HG02884 (cell line): ENCODE results near the gene SLX9.

ENCODE experiments used
- ATAC-seq: cut with Tn5 transposase; IDR thresholded peaks from one replicate; pipeline ENCODE4 v1.9.1; 2021; ENCODE audit warnings: mild to moderate bottlenecking, moderate library complexity; ENCODE audit not compliant: unreplicated experiment

Gene SLX9, protein sequence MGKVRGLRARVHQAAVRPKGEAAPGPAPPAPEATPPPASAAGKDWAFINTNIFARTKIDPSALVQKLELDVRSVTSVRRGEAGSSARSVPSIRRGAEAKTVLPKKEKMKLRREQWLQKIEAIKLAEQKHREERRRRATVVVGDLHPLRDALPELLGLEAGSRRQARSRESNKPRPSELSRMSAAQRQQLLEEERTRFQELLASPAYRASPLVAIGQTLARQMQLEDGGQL

DNA sequence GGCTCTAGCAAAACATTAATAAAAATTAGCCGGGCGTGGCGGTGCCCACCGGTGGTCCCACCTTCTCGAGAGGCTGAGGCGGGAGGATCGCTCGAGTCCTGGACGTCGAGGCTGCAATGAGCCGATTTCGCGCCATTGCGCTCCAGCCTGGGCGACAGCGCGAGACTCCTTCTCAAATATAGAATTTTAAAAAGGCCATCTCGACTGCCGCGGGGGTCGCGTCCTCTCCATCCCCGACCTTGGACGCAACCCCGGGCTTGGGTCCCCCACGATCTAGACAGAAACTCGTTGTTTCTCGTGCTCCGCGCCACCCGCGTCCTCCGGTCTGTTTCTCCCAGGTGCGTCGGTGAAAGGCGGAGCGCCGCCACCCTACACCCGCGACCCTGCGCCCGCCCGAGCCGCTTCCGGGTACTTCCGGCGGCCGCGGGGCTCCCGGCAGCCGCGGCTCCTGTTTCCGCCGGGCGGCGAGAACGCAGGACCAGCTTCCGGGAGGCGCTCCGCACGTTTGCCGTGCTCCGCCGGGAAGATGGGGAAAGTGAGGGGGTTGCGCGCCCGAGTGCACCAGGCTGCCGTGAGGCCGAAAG is at the start of gene SLX9:
Gene SLX9 (plus strand): TSS at position 498 of the 584 bp plus-strand sequence. CDS start 29 bp downstream, at position 527.
- ATAC-seq = peak; percentile 69

DNA sequence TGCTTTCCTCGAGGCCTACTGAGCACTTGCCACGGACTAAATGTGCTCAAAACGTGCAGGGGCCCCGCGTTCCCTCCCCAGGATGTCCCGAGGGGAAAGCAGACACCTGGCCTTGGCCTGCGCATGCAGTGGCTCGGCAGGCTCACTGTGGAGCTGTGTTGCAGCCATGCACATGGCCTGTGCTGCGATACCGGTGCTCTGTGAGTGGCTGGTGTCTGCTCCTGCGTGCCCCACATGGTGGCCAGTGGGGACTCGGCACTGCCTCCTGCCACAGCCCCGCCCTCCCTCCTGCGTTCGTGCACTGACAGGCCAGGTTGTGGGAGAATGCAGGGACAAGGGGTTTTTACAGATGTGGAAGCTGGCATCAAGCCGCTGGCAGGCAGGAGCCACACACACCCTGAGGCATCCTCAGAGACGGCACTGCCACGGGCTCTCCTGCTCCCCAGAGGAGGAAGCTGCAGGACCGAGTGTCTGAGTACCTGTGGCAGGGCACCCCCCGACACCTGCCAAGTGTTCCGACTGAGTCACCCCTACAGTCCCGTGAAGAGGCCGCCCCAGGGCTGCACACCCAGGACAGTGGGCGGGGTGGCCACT is 49.4 kb upstream of the SLX9 start:
- ATAC-seq = no peak

DNA sequence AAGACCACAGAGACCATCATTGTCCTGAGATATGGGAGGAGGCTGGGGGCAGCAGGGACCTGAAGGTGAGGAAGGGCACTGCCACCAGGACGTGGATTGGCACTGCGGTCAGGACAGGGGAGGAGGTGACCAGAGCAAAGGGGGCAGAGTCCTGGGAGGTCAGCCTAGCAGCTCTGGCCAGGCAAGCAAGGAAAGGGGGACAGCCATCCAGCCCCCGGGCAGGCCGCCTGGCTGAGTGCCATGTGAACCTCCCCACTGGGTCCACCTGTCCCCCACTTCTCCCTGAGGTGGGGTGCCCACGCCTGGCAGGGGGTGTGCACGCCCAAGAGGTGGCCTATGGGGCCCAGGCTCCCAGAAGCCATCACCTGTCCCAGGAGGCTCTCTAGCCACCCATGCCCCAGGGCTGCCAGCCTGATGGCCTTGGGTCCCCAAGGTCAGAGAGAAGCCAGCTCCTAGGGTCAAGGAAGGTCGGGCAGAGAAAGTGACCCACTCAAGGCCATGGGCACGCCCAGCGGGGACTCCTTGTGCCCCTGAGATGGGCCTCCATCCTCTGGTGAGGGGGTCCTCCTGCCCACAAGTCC is 48.8 kb upstream of the SLX9 start:
- ATAC-seq = no peak

DNA sequence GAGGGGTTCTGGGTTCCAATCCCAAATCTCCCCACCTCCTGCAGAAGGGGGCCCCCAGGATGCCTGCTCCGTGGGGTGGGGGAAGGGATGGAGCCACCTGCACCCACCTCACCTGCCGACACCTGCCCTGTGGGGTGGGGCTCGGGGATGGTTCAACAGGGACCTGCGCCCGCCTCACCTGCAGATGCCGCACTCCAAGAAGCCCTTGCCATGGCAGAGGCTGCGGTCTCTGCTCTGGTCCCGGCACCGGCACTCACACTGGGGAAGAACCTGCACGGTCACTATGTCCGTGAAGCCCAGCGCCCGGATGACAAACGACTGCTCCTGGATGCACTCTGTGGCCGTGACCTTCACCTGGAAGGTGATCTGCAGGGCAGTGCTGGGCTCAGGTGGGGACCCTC is 48.2 kb upstream of the SLX9 start:
- ATAC-seq = no peak

DNA sequence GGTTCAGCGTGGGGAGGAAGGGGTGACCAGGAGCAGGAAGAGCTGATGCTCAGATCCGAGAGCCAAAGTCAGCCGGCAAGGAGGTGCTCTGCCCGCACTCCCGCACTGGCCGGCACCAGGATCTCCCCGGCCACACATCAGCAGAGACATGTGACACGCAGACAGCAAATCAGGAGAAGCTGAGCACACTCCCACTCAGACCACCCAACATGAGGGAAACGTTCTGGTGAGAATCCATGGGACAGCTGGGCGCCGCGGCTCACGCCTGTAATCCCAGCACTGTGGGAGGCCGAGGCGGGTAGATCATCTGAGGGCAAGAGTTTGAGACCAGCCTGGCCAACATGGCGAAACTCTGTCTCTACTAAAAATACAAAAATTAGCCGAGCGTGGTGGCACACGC is 47.7 kb upstream of the SLX9 start:
- ATAC-seq = no peak

DNA sequence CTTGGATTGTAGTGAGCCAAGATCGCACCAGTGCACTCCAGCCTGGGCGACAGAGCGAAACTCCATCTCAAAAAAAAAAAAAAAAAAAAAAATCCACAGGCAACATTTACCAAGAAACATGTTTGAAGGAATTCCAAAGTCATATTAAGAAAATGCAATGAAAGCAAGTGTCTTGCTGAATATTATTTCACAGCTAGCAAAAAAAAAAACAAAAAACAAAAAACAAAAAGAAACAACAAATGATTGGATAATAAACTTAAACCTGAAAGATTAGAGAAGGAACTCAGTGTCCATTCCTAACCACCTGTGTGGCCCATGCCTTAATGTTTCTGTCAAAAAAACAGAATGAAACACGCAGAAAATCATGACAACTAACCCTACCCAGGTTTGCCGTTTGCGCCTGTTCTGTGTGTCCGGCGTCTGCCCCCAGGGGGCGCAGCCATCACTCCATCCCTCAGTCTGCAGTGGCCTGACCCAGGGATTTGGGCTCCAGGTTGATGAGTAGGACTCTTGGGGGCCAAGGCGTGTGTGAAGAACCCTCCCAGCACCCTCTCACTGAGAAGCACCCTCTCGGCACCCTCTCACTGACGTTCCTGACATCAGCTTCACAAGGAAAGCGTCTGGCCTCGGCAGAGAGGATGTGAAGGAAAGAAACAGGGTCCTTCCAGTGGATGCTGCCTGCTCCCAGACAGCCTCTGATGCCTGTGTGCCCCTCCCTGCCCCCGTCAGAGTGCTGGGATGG is 47.1 kb upstream of the SLX9 start:
- ATAC-seq = no peak

DNA sequence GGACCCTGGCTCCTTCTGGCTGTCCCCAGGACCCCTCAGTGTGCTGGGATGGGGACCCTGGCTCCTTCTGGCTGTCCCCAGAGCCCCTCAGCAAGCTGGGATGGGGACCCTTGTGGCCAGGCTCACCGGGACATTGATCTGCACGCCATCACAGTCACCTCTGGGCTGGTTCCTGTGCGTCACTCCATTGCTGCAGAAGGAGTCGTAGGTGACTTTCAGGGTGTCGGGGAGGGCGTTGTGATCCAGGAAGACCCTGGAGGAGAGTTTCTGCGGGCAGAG is 46.6 kb upstream of the SLX9 start:
- no peak for ATAC-seq

DNA sequence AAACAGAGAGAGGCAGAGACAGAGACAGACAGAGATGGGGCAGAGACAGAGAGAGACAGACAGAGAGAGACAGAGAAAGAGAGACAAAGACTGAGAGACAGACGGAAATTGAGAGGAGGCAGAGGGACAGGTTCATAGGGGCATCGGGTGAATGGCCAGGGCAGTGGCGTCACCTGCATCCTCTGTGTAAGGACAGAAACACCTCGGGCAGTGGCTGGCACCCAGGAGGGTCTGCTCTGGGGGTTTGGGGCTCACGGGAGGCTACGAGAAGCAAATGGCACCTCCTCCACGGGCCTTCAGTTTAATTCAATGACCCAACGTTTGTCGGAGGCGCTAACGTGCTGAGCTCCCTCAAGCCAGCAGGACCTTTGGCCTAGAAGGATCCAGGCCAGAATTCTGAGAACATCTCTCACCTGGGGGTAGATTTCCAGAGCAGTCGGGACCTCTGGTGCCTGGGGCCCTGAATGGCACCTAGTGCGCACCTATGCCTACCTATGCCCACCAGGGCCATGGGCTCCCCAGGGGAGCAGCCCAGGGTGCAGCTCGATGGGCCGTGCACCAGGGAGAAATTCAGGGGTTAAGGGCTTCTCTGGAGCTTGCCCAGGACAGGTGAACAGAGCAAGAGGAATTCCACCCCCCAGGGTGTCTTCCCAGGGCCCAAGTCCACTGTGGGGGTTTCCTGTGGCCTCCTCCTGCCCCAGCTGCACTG is 45.7 kb upstream of the SLX9 start:
- ATAC-seq = no peak

DNA sequence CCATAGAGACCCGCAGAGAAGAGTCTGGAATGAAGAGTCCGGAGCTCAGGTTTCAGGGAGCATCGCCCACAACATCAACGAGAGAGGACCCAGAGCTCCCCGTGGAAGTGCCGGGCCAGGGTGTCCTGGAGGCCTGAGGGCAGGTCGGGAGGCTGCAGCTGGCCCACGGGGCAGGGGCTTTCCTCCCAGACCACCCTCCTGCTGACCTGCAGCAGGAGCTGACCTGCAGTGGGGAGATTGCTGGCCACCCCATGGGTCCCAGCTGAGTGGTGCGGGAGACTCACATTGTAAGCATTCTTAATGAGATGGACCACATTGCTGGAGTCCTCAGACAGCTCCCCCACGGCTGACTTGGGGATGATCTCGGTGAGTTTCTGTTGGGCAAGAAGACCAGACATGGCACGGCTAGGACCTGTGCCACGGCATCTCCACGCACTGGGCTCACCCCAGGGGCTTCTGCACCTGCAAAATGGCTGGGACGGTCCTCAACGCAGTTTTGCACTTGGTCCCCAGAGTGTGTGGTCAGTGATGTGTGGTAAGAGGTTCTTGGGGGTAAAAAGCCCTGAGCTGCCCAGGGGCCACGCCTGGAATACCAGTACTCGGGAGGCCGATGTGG is 45.0 kb upstream of the SLX9 start:
- ATAC-seq = no peak

DNA sequence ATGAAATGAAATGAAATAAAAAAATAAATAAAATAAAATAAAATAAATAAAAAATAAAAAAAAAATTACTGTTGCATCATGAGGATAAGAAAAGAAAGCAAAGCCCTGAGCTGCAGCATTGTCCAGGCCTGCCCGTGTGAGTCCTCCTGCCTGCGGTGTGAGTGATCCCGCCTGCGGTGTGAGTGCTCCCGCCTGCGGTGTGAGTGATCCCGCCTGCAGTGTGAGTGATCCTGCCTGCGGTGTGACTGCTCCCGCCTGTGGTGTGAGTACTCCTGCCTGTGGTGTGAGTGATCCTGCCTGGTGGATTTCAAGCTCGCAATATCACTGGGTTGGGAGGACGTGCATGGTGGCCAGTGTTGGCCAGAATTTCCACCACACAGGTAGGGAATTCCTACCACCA is 44.0 kb upstream of the SLX9 start:
- no peak for ATAC-seq

DNA sequence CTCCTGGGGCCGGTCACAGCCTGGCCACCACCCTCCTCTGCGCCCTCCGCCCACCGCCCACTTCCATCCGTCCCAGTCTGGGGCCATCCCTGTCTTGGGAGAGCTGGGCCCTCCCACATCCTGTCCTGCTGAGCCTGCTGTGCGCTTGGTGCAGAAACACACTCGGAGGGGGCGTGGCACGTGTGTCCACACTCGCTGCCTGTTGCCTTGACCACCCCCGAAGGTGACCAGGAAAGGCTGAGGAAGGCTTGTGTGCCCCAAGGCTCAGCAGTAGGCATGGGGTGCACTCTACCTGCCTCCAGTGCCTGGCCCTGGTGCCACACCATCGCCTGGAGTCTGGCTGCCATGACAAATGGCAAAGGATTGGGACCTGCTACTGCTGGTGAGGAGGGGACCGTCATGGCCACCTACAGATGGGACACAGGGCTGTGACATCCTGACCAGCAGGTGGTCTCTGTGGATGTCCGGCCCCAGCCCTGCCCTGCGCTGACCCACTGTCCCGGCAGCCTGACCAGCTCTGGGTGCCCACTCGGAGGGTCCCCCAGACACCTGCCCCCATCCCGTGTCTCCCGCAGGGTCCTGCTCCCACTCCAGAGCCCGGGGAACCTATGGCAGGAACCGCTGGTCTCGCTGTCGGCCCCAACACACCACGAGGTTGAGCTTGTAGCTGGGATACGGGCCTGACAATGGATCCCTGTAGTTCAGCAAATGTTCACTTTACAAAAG is 43.1 kb upstream of the SLX9 start:
- ATAC-seq = no peak

DNA sequence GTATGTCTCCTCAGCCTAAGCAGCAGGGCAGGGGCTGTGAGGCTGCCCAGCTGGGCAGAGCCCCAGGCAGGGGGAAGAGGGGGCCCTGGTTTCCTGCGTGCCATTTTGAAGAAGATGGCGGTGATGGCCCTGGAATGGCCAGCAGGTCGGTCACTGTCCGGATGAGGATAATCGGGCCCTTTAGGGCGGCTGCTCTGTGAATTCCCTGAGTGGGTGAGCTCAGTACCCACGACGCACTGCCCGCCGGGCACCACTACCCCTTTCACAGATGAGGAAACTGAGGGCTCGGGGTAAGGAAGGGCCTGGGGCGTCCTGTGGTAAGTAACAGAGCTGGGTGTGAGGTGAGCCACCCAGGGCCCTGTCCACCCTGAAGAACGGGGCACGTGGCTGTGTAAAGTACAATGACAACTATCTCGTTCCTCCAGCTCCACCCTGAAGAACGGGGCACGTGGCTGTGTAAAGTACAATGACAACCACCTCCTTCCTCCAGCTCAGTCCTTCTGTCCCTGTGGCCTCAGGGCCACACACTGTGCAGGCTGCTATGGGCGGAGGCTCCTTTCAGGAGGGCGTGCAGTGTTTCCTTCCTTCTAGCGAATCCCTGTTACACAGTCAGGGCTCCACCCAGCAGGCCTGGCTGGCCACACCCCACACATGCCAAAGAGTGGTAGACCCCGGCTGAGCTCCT is 42.4 kb upstream of the SLX9 start:
- no peak for ATAC-seq

DNA sequence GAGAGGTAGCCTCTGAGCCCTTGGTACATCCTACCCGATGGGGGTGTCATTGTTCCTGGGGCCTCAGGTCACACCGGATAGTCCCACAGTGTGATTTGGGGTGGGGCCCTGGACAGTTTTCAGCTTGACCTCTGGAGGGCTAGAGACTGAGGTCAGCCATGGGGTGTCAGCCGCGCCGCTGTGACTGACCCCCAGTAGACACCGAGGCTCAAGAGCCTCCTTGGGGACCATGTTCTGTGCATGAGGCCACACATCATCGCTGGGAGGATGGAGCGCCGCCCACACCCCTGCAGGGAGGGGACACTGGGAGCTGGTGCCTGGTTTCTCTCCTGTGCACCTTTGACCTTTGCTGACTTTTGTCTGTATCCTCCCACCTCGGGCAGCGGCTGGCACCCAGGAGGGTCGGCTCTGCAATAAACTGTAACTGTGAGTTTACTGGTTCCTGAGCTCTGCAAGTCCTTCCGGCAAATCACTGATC is 41.8 kb upstream of the SLX9 start:
- ATAC-seq = no peak

DNA sequence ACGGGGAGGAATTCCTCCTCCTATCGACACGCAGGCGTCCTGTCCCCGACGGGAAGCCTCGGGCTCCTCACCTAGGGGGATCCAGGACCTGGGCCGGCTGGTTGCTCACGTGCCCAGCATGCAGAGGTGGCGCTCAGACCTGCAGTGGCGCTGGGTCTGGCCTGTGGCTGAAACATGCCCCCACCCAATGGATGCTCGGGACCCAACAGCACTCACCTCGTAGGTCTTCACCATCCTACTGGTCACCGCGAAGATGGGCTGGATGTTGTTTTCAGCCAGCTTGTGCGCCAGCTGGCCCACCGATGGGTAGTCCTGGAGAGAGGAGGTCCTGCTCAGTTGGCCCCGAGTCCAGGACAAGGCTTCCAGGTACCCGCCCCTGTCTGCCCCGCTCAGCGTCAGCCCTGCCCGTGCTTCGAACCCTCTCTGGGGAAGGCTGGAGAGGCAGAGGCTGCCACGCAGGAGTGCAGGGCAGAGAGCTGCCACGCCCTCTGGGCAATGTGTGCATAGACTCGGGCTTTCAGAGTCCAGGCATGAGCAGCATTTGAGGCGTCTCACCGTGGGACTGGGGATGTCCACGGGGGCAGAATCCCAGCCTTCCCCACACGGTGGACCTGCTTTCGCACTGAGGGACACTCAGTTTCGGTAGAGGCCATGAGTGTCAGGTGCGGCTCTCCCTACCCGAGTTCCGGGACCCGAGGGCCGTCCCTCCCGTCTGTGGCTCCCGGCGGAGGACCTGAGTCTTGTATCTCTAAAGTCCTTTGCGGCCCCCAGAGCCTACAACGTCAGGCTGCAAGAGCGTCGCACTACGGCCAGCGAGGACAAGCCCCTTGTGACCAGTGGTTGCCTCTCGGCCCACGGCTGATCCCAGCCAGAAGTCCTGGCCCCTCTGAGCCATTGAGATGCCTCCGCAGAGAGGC is 40.7 kb upstream of the SLX9 start:
- ATAC-seq = no peak

DNA sequence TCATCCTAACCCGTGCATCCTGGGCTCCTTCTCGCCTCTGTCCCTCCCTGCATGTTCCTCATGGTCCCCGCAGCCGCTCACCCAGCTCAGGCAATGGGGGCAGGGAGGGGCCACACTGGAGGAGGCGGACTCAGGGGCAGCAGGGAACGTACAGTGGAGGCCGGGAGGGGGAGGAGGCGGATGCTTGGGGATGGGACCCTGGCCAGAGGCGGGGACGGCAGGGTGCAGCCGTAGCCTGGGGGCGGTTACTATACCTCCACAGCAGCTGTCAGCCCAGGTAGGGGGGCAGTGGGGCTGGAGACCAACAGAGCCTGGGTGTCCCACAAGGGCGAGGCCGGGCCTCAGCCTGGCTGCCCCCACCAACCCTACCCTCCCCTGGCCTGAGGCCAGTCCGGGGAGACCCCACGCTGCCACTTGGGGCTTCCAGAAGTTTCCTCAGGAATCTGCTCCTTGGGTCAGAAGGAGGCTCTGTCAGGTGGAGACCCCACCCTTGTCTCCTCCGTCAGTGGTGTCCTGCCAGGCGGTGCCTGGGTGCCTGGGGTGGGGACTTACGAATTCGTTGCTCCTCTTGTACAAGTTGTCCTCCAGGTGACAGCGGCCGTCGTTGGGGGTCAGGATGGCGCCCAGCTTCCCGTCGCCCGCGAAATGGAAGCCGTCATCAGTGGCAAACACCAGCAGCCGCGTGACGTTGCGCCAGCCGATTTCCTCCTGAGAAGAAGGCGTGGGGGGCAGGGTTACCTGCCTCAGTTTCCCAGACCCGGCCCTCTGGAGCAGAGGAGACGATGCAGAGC is 39.9 kb upstream of the SLX9 start:
- ATAC-seq = no peak

DNA sequence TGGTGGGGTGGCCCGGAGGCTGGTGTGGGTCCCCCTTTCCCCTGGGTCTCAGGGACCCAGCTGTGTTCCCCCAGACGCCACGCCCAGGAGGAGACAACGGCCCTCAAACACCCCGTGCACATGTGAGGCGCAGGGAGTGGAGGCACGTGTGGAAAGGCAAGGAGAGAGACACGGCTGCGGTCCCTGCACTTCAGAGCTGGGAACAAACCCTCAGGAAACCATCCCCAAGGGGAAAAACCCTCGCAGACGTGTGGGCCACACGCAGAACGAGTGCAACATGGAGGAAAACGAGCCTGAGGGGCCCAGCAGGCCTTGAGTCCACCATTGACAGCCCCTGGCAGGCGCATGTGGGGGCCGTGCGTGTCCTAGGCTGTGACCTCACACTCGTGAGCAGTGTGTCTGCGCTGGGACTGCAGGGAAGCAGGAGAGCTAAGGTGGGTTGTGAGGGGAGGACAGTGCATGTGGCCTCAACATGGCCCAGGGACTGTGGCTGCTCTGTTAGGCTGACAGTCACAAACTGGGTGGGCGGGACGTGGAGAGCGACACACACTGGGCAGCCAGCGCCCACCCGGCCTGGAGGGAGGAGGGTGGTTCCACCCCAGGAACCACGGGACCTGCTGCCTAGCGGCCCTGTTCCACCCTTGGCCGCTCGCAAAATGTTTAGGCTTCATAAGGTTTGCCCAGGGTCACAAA is 39.1 kb upstream of the SLX9 start:
- no peak for ATAC-seq
